Endothelial cell of umbilical vein (primary cell): ENCODE results near the gene SLC22A3.

Experiments
- CTCF ChIP-seq, 2 donors: IDR thresholded peaks; 1 replicate in 1 of 2; 2 replicates in 1 of 2; pipeline ENCODE4 v1.5.1; 2011; ENCODE audit warnings: low read length in 2 of 2, mild to moderate bottlenecking in 2 of 2, moderate library complexity in 2 of 2, control low read depth in 1 of 2, inconsistent platforms in 1 of 2, low read depth in 1 of 2; ENCODE audit not compliant: insufficient read depth in 1 of 2; ENCODE audit errors: extremely low read depth in 1 of 2
- EZH2 ChIP-seq: IDR thresholded peaks from 2 replicates; pipeline ENCODE4 v1.6.1; 2012; ENCODE audit warnings: borderline replicate concordance, low read depth, mild to moderate bottlenecking, moderate library complexity, low read length, inconsistent platforms; ENCODE audit not compliant: severe bottlenecking
- FOS ChIP-seq: IDR thresholded peaks from 2 replicates; pipeline ENCODE4 v1.6.1; 2011; ENCODE audit warnings: mild to moderate bottlenecking, low read length, moderate library complexity, borderline replicate concordance; ENCODE audit not compliant: insufficient read depth
- JUN ChIP-seq: IDR thresholded peaks from 2 replicates; pipeline ENCODE4 v1.6.1; 2011; ENCODE audit warnings: borderline replicate concordance, low read depth; ENCODE audit not compliant: insufficient read length, insufficient read depth
- MAX ChIP-seq: IDR thresholded peaks from 2 replicates; pipeline ENCODE4 v1.6.1; 2011; ENCODE audit not compliant: insufficient read depth, insufficient read length
- MYC ChIP-seq: IDR thresholded peaks from one replicate; pipeline ENCODE4 v1.6.1; 2011; ENCODE audit warnings: mild to moderate bottlenecking, low read depth, low read length
- POLR2A ChIP-seq: IDR thresholded peaks from 2 replicates; pipeline ENCODE4 v1.6.1; 2012; ENCODE audit warnings: low read depth, mild to moderate bottlenecking, control low read depth, low read length
- POLR2AphosphoS5 ChIP-seq: IDR thresholded peaks from 2 replicates; pipeline ENCODE4 v1.6.1; 2012; ENCODE audit warnings: low read depth, mild to moderate bottlenecking, control low read depth, low read length, moderate library complexity; ENCODE audit not compliant: insufficient read depth

DNA sequence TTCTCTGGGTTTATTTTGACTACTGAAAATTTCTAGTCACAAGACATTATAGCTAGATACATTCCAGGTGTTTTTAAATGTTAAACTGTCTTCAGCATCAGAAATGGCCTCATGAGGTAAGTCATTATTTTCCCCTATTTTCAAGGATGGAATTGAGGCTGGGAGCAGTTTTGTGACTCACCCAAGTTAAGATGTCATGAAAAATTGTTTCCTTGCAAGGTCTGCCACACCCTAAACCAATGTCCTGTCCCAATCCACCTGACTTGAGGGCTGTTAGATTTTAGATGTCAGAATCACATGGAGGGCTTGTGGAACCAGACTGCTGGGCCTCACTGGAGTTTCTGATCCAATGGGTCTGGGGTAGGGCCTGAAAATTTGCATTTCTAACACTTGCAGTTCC, 16.9 kb downstream of the SLC22A3 start:
- TF ChIP-seq JUN, result no peak
- no peak for TF ChIP-seq POLR2A
- TF ChIP-seq CTCF (IDR thresholded peaks at IDR 0.05; ENCODE audit: extremely low read depth in 1 of 2, insufficient read depth in 1 of 2, low read depth in 1 of 2, low read length in 2 of 2), result no peak
- no peak for TF ChIP-seq MAX
- no peak for TF ChIP-seq EZH2
- no peak for TF ChIP-seq POLR2AphosphoS5
- TF ChIP-seq MYC, result no peak
- TF ChIP-seq FOS, result no peak
